GF-D8 (cell line): ENCODE results near the gene RPL13A.
"Not testable (repeated sequence)": the region's sequence is repeated elsewhere in the genome, so short reads cannot be mapped to it uniquely, and the experiment has no call there.

Experiments used
- DNase-seq: peaks from one replicate; lab custom pipeline; 2025; lab: John Stamatoyannopoulos, UW

The RPL13A gene

DNA sequence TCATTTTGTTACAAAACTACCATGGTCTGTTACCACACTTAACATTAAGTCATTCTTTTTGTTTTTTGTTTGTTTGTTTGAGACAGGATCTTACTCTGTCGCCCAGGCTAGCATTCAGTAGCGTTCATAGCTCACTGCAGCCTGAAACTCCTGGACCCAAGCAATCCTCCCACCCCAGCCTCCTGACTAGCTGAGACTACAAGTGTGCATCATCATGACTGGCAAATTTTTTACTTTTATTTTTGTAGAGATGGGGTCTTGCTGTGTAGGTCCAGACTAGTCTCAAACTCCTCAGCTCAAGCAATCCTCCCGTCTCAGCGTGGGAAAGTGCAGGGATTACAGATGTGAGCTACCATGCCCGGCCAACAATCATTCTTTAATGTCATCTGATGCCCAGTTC lies 31.1 kb upstream of the RPL13A start:
- no peak for DNase-seq

DNA sequence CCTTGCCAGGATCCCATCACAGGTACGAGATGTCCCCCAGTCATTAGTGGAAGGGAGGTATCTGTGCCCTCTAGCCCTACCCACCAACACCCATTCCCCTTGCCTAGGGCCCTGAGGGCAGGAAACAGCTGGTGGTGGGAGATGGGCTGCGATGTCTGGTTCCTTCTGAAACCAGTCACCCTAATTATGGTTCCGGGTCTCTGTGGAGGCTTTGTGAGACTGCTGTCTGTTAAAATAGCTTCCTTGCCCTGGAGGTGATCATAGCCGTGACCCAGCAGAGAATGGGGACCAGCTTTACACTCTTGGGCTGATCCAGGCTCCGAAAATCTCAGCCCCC lies 28.9 kb upstream of the RPL13A start:
- DNase-seq, result no peak

DNA sequence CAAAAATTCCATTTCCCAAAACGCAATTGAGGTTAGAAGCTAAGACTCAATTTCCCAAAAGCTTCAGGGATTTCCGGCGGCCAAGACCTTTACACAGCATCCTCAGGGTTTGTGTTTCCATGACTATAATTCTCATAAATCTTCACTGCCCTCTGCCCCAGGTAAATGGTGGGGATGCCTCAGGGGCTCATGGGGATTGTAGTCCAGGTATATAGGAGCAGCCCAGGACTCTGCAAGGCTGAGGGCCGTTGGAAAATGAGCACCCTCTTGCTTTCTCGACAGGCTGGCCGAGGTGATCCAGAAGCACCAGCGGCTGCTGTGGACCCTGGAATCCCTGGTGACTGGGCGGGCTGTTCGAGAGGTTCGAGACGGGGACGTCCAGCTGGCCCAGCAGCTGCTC lies 28.0 kb upstream of the RPL13A start:
- no peak for DNase-seq

DNA sequence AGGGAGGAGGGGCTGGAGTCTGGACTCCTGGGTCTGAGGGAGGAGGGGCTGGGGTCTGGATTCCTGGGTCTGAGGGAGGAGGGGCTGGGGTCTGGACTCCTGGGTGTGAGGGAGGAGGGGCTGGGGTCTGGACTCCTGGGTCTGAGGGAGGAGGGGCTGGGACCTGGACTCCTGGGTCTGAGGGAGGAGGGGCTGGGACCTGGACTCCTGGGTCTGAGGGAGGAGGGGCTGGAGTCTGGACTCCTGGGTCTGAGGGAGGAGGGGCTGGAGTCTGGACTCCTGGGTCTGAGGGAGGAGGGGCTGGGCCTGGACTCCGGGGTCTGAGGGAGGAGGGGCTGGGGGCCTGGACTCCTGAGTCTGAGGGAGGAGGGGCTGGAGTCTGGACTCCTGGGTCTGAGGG lies 26.3 kb upstream of the RPL13A start:
- not testable (repeated sequence) for DNase-seq

DNA sequence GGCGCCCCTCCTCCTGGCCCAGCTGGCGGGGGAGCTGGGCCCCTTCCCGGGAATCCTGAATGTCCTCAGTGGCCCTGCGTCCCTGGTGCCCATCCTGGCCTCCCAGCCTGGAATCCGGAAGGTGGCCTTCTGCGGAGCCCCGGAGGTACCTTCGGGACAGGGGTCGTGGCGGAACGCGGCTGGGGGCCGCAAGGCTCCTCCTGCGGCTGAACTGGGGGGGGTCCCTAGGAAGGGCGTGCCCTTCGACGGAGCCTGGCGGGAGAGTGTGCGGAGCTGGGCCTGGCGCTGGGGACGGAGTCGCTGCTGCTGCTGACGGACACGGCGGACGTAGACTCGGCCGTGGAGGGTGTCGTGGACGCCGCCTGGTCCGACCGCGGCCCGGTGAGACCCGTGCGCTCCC lies 25.8 kb upstream of the RPL13A start:
- DNase-seq, result no peak

DNA sequence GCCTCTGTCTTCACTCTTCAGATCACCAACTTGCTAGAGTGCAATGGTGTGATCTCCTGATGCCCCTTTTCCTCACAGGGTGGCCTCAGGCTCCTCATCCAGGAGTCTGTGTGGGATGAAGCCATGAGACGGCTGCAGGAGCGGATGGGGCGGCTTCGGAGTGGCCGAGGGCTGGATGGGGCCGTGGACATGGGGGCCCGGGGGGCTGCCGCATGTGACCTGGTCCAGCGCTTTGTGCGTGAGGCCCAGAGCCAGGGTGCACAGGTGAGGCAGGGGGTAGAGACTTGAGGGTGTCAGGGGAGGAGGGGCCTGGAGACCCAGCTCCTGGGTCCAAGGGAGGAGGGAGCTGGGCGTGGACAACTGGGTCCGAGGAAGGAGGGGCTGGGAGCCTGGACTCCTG lies 24.9 kb upstream of the RPL13A start:
- DNase-seq, result no peak

DNA sequence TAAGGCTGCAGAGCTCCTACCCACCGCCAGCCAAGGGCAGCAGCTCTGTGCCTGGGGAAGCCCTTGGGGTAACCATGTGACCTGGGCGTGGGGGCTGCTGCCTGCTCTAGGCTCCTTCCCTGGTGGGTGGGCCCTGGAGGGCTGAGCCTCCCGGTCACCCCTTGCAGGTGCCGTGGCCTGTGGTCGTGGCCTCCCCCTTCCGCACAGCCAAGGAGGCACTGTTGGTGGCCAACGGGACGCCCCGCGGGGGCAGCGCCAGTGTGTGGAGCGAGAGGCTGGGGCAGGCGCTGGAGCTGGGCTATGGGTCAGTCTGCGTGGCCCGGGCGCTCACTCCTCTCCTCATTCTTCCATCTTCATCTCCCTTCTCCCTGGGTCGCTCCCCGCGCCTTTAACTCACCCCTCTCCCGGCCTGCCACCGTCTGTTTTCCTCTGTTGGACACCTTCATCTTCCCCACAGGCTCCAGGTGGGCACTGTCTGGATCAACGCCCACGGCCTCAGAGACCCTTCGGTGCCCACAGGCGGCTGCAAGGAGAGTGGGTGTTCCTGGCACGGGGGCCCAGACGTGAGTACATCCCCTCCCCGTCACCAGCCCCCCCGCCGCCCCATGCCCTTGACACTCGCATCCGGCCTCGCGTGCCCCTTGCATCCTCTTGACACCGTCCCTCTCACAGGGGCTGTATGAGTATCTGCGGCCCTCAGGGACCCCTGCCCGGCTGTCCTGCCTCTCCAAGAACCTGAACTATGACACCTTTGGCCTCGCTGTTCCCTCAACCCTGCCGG lies 23.3 kb upstream of the RPL13A start:
- no peak for DNase-seq

DNA sequence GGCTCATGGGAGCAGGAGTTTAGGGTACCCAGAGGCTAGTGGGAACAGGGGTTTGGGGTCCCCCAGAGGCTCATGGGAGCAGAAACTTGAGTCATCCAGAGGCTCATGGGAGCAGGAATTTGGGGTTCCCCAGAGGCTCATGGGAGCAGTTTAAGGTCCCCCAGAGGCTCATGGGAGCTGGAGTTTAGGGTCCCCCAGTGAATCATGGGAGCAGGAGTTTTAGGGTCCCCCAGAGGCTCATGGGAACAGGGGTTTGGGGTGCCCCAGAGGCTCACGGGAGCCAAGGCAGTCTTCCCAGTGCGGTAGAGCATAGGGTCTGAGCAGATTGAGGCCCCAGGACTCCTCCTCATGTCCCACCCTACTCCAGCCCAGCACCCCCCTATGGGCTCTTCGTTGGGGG lies 22.0 kb upstream of the RPL13A start:
- no peak for DNase-seq

DNA sequence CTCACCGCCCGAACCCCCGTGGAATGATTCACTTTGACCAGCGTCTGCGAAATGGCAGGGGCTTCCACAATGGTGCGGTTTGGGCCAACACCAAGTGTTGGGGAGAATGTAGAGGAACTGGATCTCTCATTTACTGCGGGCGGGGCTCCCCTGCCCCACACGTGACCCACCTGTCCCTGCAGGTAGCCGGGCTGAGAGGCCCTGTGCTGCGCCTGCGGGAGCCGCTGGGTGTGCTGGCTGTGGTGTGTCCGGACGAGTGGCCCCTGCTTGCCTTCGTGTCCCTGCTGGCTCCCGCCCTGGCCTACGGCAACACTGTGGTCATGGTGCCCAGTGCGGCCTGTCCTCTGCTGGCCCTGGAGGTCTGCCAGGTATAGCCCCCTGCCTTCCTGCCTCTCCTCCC lies 19.2 kb upstream of the RPL13A start:
- DNase-seq, result no peak

DNA sequence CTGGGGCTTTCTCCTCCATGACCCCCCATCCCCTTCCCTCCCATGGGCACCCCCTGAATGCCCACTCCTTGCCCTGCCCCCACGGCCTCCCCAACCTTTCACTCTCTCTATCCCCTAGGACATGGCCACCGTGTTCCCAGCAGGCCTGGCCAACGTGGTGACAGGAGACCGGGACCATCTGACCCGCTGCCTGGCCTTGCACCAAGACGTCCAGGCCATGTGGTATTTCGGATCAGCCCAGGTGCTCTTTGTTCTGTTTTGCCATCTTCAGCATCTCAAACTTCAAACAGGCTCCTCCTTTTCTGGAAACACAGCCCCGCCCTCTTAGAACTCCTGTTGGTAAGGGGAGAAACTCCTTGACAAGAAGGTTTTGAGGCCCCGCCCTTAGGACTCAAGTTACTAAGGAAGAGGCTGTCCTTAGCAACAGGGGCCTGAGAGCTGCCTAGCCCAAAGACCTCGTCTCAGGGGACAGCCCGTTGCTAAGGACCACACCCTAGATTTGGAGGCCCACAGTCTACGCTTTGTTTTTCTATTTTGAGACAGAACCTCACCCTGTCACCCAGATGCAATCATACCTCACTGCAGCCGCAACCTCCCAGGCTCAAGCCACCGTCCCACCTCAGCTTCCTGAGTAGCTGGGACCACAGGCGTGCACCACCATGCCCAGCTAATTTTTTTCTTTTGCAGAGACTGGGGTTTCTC lies 18.5 kb upstream of the RPL13A start:
- peak; percentile 70 for DNase-seq

DNA sequence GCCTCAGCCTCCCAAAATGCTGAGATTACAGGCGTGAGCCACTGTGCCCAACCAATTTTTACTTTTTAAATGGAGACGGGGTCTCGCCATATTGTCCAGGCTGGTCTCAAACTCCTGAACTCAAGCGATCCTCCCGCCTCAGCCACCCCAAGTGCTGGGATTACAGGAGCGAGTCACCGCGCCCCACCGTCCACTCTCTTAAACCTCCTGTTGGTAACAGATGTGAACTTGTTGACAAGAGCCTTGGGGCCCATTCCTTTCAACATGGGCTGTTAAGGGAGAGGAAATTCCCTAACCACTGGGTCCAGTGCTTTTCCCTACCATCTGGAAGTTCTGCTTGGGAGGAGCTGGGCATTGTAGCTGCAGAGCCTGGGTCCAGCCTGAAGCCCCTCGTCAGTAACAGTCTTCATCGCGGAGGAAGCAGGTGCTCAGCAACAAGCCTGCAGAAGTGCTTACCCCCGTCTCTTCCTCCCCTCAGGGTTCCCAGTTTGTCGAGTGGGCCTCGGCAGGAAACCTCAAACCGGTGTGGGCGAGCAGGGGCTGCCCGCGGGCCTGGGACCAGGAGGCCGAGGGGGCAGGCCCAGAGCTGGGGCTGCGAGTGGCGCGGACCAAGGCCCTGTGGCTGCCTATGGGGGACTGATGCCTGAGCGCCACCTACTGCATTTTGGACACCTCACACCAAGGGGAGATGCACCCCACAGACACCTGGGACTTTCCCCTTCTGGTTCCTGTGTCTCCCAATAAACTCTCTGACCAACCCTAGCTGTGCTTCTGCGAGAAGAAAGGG lies 17.4 kb upstream of the RPL13A start:
- peak; percentile 80 for DNase-seq

DNA sequence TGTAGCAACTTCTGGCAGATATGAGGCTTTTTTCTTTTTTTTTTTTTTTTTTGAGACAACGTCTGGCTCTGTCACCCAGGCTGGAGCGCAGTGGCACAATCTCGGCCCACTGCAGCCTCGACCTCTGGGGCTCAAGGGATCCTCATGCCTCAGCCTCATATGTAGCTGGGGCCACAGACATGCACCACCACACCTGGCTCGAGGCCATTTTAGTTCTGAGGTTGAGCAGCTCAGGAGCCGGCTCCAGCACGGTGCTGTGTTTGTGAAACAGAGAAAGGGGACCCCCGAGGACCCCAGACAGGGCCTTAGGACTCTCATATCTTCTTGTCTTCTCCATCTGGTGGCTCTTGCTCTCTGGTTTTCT lies 16.8 kb upstream of the RPL13A start:
- no peak for DNase-seq

DNA sequence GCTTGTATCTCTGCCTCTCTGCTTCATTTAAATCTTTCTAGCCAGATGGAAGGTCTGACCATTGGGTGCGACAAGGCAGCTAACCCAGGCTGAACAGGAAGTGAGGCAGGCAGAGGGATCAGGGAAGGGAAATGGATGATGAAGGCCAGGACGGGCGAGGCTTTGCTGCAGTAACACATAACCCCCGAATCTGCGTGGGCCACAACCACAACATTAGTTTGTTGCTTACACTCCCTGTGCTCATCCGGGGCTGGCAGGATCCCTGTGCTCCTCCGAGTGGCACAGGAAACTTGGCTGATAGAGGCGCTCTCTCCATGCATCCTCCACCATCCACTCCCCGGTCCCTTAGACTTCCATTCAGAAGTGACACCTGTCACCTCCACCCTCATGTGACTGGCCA lies 14.5 kb upstream of the RPL13A start:
- no peak for DNase-seq

DNA sequence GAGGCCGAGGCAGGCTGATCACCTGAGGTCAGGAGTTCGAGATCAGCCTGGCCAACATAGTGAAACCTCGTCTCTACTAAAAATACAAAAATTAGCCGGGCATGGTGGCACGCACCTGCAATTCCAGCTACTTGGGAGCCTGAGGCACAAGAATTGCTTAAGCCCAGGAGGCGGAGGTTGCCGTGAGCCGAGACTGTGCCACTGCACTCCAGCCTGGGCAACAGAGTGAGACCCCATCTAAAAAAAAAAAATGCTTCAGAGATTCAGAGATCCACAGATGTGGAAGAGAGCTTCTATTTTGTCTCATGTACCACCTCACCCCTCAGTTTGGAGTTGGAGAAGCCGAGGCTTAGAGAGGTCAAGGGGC lies 13.9 kb upstream of the RPL13A start:
- DNase-seq, result not testable (repeated sequence)

DNA sequence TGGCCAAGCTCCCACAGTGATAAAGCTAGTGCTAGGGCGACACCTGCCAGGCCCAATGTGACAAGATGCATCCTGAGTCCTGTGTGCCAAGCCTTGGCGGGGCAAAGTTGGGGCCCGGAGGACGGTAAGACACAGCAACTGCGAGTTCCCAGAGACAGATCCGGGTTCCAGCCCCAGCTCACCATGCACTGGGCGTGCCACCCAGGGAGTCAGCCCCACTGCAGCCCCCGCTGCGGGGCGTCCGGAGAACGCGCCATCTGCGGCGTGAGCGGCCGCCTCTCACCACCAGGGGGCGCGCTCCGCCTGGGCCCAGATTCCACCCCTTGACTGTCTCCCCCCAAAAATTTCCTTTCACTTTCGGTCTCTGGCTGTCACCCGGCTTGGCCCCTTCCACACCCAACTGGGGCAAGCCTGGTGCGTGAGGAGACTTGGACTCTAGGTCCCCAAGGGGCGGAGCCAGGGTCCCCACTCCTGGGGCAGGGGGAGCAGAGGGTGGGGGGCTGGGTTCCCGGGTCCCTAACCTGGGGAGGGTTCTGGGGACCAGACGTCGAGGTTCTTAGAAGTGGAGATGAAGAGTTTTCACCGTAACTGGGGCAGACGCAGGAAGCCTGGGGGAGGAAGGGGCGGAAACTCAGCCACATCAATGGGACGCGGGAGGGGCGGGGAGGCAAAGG lies 13.4 kb upstream of the RPL13A start, which contains the start of gene FLT3LG:
FLT3LG (plus strand) TSS at position 348 of the 674 bp plus-strand sequence. CDS start 425 bp downstream, outside the sequence.
- no peak for DNase-seq

DNA sequence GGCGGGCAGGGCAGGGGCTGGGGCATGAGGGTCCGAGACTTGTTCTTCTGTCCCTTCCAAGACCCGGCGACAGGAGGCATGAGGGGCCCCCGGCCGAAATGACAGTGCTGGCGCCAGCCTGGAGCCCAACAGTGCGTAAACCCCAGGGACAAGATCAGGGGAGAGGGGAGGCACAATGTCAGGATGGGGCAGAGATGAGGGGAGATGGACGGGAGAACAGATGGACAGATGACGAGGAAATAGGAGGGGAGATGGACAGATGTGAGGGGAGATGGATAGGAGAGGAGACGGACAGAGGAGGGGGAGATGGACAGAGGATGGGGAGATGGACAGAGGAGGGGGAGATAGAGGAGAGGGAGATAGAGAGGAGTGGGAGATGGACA lies 12.9 kb upstream of the RPL13A start:
- no peak for DNase-seq

DNA sequence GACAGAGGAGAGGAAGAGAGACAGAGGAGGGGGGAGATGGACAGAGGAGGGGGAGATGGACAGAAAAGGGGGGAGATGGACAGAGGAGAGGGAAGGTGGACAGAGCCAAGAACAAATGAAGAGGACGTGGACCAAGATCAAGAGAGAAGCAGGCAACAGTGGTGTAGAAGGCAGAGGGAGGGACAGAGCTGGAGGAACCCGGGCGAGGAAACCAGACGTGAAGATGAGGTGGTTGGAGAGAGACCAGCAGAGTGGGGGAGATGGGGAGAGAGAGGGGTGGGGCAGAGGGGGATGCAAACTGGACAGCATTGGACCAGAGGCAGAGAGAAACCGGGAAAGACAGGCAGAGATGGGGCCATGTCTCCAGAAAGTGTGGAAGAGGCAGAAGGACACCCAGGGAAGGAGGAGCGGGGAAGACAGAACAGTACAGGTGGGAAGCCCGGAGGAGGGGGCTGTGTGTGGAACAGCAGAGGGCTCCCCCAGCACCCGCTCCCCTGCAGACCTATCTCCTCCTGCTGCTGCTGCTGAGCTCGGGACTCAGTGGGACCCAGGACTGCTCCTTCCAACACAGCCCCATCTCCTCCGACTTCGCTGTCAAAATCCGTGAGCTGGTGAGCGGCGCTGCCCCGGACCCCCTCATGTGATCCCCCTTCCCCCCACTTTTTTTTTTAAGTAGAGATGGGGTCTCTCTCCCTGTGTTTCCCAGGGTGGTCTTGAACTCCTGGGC lies 12.1 kb upstream of the RPL13A start:
- DNase-seq, result no peak

DNA sequence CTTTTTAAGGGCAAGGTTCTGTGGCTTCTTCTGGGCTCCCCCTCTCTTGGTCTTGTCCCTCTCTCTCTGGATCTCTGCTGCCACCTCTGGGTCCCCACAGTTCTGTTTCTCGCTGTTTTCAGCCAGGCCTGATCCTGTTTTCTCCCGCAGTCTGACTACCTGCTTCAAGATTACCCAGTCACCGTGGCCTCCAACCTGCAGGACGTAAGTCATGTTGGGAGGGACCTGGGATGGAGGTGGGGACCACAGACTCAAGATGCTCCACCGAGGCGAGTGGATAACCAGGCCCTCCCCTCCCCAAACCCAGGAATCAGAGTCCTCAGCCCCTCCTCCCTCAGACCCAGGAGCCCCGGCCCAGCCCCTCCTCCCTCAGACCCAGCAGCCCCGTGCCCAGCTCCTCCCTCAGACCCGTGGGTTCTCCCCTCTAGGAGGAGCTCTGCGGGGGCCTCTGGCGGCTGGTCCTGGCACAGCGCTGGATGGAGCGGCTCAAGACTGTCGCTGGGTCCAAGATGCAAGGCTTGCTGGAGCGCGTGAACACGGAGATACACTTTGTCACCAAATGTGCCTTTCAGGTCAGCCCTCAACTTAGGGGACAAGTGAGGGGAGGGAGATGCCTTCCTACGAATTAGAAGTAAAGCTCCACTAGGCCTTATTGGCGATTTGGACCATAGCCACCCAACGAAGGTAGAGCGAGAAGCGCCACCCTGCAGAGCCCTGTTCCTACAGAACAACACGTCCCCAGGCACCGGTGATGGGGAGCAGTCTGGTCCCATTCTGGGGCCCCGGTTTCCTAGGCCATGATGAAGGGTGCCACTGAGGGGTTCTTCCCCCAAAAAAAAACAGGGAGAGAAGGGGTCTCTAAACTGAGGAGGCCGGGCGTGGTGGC lies 11.2 kb upstream of the RPL13A start:
- no peak for DNase-seq

DNA sequence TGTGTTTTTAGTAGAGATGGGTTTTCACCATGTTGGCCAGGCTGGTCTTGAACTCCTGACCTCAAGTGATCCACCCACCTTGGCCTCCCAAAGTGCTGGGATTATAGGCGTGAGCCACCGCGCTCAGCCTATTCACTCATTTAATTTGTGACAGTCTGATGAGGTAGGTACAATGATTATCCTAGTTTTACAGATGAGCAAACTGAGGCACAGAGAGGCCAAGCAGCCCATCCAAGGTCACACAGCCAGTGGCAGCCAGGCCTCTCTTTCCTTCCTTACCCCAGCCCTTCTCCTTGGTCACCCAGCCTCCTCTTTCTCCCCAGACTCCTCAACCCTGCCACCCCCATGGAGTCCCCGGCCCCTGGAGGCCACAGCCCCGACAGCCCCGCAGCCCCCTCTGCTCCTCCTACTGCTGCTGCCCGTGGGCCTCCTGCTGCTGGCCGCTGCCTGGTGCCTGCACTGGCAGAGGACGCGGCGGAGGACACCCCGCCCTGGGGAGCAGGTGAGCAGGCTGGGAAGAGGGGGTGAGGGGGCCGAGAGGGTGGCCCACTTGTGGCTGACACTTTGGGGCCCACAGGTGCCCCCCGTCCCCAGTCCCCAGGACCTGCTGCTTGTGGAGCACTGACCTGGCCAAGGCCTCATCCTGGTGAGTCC lies 7.3 kb upstream of the RPL13A start:
- no peak for DNase-seq

DNA sequence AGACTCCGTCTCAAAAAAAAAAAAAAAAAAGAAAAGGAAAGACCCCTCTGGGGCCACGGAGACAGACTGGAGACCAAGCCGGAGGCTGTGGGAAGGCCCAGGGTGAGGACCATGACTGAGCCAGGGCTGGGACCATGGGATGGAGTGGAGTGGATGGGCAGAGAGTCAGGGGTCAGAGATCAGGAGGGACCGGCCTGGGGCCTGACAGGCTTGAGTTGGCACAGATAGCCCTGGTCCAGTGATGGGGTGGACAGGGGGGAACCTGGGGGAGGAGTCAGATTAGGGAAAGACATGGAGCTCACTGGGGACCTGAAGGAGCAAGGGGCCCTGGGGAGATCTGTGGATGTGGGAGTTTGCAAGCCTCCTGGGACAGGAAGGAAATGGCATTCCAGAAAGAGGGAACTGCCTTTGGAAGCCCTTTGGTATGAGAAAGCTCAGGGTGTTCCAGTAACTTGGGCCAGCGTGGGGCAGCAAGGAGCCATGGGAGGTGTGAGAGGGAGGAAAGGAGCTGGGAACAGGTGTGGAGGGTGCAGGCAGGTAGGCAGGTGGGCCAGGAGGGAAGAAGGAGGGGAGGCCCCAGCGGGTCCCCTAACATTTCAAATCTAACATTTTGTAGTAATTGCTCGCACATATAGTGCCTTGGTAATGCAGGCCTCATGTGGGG lies 6.3 kb upstream of the RPL13A start:
- DNase-seq, result no peak
